HFFc6 (cell line): ENCODE data around the gene ZBTB48. TPM values are rescaled to one million over a fixed set of nuclear protein-coding genes. Genes with fewer than 3 reads are reported as not detected.

Experiments used
- DNase-seq: peaks from one replicate; pipeline ENCODE4 v3.0.0-alpha.2; 2018
- H3K27ac Mint-ChIP-seq: 2 replicates; pipeline ENCODE4 v1.8.0; 2020; ENCODE audit warnings: mild to moderate bottlenecking, mixed read lengths
- H3K27me3 Mint-ChIP-seq: 2 replicates; pipeline ENCODE4 v1.8.0; 2021; ENCODE audit warnings: mild to moderate bottlenecking, moderate library complexity, mixed read lengths; ENCODE audit not compliant: insufficient read depth
- H3K36me3 Mint-ChIP-seq: 2 replicates; pipeline ENCODE4 v1.8.0; 2021; ENCODE audit warnings: low read depth, mixed read lengths
- H3K4me1 Mint-ChIP-seq: 2 replicates; pipeline ENCODE4 v1.8.0; 2020; ENCODE audit warnings: low read depth, mixed read lengths
- H3K4me3 Mint-ChIP-seq: 2 replicates; pipeline ENCODE4 v1.8.0; 2020; ENCODE audit warnings: mild to moderate bottlenecking, moderate library complexity, mixed read lengths
- H3K9me3 Mint-ChIP-seq: 2 replicates; pipeline ENCODE4 v1.8.0; 2020; ENCODE audit warnings: mild to moderate bottlenecking, mixed read lengths
- total RNA-seq, 6 experiments: library from RNA; stranded (reverse); fragmentation: NEBNext Ultra II Directional; extraction: Animal tissue kit (Norgen Biotek cat#: 25700); gene quantifications; 2 replicates in 1 of 6; 3 replicates in 5 of 6; pipeline ENCODE4 v1.2.3, GENCODE V29; 2021
- TF ChIP-seq, protein P1 (sequence below): fragments of 200-600 bp; sonication (generic); IDR thresholded peaks from 2 replicates; pipeline ENCODE4 v1.5.0; 2021; ENCODE audit warnings: antibody characterized with exemption, mild to moderate bottlenecking

Gene ZBTB48
- total RNA-seq, 6 experiments from 2014 or later = 10.0 to 15.1 (median 11.3) TPM

DNA sequence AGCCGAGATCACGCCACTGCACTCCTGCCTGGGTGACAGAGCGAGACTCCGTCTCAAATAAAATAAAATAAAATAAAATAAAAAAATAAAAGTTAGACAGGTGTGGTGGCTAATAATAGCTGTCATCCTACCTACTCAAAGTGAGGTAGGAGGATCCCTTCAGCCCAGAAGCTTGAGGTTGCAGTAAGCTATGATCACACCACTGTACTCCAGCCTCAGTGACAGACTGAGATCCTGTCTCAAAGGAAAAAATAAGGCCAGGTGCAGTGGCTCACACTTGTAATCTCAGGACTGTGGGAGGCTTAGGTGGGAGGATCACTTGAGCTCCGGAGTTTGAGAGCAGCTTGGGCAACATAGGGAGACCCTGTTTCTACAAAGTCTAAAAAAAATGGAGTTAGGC, 43.5 kb upstream of the ZBTB48 start:
- Mint-ChIP-seq H3K4me3 (no peak overlapping the region), H3K4me1 (peaks cover 15% of the 10 kb centered on the region), H3K27ac (no peak overlapping the region), H3K27me3 (no peaks in the 10 kb centered on the region), H3K9me3 (no peaks in the 10 kb centered on the region), H3K36me3 (peaks cover 23% of the 10 kb centered on the region)
- TF ChIP-seq, protein P1, sequence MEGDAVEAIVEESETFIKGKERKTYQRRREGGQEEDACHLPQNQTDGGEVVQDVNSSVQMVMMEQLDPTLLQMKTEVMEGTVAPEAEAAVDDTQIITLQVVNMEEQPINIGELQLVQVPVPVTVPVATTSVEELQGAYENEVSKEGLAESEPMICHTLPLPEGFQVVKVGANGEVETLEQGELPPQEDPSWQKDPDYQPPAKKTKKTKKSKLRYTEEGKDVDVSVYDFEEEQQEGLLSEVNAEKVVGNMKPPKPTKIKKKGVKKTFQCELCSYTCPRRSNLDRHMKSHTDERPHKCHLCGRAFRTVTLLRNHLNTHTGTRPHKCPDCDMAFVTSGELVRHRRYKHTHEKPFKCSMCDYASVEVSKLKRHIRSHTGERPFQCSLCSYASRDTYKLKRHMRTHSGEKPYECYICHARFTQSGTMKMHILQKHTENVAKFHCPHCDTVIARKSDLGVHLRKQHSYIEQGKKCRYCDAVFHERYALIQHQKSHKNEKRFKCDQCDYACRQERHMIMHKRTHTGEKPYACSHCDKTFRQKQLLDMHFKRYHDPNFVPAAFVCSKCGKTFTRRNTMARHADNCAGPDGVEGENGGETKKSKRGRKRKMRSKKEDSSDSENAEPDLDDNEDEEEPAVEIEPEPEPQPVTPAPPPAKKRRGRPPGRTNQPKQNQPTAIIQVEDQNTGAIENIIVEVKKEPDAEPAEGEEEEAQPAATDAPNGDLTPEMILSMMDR = no peak
- no peak for DNase-seq

- peak; percentile 40 for DNase-seq
- no peaks in the 10 kb centered on the region for H3K9me3 Mint-ChIP-seq
- TF ChIP-seq, protein P1 = no peak
- peaks cover 8% of the 10 kb centered on the region; the same call in 1 of the 2 replicates for H3K36me3 Mint-ChIP-seq
- H3K4me3 Mint-ChIP-seq = no peak overlapping the region
- H3K27me3 Mint-ChIP-seq = no peaks in the 10 kb centered on the region
- no peak overlapping the region for H3K27ac Mint-ChIP-seq
- peaks cover 15% of the 10 kb centered on the region for H3K4me1 Mint-ChIP-seq
Observed at GRCh38 chr1:6538956-6539355, 40.8 kb upstream of the ZBTB48 start.

DNA sequence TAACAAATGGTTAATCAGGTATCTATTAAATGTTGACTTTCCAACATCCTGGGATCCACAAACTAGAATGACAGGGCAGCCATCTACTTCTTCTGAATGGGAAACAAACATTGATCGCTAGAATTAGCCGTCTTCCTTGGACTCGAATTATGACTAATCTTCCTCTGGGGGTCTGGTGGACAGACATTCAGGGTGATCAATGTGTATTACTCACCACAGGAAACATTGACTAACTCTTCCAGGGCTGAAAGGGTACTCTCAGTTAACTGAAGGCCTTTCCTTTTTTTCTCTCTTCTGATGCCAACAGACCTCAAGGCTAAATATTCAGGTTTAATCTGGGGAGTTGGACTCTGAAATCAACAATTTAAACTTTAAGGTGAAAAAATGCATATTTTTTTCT, 35.0 kb upstream of the ZBTB48 start:
- Mint-ChIP-seq H3K9me3 (no peaks in the 10 kb centered on the region), H3K4me1 (peaks cover 28% of the 10 kb centered on the region), H3K36me3 (peaks cover 25% of the 10 kb centered on the region), H3K27me3 (no peaks in the 10 kb centered on the region; the same call in 1 of the 2 replicates), H3K27ac (peak overlapping the region; percentile 63), H3K4me3 (no peak overlapping the region; the same call in 1 of the 2 replicates)
- DNase-seq = no peak
- TF ChIP-seq, protein P1 = no peak

DNA sequence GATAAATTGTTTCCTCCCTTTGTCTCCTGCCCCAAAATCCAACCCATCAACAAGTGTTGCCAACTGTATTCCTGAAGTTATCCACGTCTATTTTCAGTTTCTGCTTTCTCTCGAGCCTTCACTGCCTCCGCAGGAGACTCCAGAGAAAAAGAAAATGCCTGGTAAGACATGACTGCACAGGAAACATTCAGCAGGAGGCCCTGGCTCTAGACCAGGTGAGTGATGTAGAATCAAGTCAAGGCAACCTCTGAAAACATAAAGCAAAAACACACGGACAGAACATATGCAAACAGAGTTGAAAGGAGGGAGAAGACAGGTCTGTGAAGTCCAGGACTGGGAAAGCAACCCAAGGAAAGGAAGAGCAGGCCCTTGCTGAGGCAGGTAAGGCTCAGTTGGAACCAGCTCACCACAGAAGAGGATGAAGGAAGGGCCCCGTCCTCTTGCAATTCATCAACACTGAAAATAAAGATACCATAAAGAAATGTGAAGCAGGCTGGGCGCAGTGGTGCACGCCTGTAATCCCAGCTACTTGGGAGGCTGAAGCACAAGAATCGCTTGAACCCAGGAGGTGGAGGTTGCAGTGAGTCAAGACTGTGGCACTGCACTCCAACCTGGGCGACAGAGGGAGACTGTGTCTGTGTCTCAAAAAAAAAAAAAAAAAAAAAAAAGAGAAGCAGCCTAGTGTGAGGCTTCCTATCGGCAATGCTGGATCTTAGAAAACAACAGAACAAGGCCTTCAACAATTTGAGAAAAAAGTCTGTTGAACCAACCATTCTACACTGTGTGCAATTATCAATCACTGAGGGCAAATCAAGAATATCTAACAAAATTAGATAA, 34.3 kb upstream of the ZBTB48 start:
- Mint-ChIP-seq H3K27me3 (no peaks in the 10 kb centered on the region; the same call in 1 of the 2 replicates), H3K9me3 (no peaks in the 10 kb centered on the region), H3K36me3 (peaks cover 25% of the 10 kb centered on the region), H3K4me1 (peaks cover 27% of the 10 kb centered on the region), H3K27ac (peak overlapping the region; percentile 63), H3K4me3 (peak overlapping the region; percentile 33; the same call in 1 of the 2 replicates)
- no peak for DNase-seq
- TF ChIP-seq, protein P1 = no peak

DNA sequence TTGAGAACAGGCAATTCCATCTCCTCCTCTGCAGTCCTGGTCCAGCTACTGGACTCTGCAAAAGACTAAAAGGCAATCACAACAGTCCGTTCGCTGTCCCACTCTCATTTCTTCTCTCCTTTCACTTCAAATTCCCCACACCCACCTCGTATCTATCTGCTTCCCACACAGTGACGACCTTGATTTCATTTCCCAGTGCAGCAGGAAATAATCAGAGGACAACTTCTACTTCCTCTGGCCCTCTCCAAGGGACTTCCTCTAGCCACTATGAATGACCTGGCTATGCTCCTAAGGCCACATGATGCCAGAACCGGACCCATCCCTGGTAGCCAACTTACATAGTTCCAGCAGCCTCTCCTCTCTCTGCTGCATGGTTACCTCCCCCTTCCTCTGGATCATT, 33.5 kb upstream of the ZBTB48 start:
- no peak for DNase-seq
- H3K4me3 Mint-ChIP-seq = no peak overlapping the region
- no peaks in the 10 kb centered on the region; the same call in 1 of the 2 replicates for H3K27me3 Mint-ChIP-seq
- no peaks in the 10 kb centered on the region for H3K9me3 Mint-ChIP-seq
- TF ChIP-seq, protein P1 = no peak
- peaks cover 25% of the 10 kb centered on the region for H3K36me3 Mint-ChIP-seq
- H3K27ac Mint-ChIP-seq = no peak overlapping the region; the same call in 1 of the 2 replicates
- peaks cover 27% of the 10 kb centered on the region for H3K4me1 Mint-ChIP-seq
